NCI-H748 (cell line): ENCODE results near the gene ZNF146.
"Not testable (repeated sequence)": the region's sequence is repeated elsewhere in the genome, so short reads cannot be mapped to it uniquely, and the experiment has no call there.

Experiments
- DNase-seq: peaks from one replicate; lab custom pipeline; 2025; ENCODE audit not compliant: unreplicated experiment; lab: John Stamatoyannopoulos, UW

ZNF146 gene

DNA sequence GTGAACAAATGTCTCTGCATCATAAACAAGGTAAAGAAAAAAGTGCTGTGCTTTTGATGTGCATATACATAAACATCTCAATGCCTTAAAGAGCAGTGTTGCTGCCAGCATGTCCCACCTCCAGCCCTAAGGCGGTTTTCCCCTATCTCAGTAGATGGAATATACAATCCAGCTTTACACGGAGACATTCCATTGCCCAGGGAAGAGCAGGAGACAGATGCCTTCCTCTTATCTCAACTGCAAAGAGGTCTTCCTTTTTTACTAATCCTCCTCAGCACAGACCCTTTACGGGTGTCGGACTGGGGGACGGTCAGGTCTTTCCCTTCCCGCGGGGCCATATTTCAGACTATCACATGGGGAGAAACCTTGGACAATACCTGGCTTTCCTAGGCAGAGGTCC lies 18.7 kb downstream of the ZNF146 start:
- DNase-seq = not testable (repeated sequence)

DNA sequence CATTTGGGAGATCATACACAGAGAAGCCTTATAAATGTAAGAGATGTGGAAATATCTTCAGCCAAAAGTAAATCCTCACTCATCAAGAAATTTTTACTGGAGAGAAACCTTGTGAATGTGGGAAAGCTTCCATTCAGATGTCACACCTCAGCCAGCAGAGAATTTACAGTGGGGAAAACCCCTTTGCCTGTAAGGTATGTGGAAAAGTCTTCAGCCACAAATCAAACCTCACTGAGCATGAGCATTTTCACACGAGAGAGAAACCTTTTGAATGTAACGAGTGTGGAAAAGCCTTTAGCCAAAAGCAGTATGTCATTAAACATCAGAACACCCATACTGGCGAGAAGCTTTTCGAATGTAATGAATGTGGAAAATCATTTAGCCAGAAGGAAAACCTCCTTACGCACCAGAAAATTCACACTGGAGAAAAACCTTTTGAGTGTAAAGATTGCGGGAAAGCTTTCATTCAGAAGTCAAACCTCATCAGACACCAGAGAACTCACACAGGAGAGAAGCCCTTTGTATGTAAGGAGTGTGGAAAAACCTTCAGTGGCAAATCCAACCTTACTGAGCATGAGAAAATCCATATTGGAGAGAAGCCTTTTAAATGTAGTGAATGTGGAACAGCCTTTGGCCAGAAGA lies 21.5 kb downstream of the ZNF146 start:
- DNase-seq = no peak

DNA sequence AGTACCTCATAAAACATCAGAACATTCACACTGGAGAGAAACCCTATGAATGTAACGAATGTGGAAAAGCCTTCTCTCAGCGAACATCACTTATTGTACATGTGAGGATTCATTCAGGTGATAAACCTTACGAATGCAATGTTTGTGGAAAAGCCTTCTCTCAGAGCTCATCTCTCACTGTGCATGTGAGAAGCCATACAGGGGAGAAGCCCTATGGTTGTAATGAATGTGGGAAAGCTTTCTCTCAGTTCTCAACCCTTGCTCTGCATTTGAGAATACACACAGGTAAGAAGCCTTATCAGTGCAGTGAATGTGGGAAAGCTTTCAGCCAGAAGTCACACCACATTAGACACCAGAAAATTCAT lies 22.0 kb downstream of the ZNF146 start:
- DNase-seq = no peak

DNA sequence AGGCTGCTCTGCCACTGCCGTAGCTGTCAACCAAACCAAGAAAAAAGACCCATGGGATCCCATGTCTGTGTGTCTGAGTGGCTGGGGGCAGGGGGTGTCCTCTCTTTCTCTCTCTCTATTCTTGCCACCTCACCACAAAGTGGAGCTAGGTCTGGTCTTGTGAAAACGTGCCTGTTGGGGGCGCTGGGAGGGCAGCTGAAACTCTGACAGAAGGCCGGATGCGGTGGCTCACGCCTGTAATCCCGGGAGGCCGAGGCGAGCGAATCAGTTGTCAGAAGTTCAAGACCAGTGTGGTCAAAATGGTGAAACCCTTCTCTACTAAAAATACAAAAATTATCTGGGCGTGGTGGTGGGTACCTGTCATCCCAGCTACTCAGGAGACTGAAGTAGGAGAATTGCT lies 29.2 kb downstream of the ZNF146 start:
- DNase-seq = no peak

DNA sequence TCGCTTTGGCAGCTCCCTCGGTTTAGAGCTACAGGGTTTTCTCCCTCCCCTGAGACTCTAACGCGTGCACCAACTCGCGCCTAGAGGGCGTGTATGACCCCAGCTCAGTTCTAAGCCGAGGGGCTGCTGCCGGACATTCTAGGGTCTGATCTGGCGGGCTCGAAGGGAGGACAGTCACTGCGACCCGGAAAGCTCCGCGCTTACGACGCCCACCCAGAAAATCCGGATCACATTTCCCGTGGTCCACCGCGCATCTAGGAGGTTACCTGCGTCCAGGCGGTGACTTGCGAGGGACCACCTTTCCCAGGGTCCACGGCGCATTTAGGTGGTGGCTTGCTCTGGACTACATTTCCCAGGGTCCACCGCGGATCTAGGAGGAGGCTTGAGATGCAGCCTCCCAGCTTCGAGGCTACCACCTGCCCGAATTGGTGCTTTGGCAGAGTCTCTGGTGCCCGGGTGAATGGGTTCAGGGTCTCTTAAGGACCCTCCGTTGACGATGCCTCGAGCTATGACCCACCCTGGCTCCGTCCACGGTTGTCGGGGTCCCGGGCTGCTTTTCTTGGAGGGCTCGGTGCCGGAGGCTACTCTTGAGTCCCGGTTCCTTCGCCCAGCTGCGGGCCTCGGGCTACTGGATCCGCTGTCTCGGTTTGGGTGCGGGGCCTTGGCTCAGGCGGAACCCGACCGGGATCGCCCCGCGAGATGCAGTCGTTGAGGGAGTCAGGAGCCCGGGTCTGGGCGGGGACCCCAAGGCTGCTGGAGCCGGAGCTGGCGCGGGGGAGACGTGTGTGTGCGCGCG lies 30.5 kb downstream of the ZNF146 start:
- peak; percentile 79 for DNase-seq

DNA sequence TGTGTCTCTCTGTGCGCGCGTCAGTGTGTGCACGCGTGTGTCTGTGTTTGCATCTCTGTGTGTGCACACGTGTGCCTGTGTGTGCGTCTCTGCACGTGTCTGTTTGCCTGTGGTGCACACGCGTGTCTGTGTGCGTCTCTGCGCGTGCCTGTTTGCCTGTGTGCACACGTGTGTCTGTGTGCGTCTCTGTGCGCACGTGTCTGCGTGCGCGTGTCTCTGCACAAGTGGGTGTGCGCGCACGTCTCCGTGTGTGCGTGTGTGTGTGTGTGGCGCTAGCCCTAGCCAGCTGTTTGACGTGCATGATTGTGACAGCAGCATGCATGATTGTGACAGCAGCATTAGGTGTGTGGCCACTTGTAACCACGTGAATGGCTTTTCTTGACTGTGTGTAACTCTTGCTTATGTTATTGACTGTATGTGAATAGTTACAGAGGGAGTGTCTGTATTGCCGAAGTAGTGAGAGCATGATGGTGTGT lies 31.1 kb downstream of the ZNF146 start:
- DNase-seq = peak; percentile 37

DNA sequence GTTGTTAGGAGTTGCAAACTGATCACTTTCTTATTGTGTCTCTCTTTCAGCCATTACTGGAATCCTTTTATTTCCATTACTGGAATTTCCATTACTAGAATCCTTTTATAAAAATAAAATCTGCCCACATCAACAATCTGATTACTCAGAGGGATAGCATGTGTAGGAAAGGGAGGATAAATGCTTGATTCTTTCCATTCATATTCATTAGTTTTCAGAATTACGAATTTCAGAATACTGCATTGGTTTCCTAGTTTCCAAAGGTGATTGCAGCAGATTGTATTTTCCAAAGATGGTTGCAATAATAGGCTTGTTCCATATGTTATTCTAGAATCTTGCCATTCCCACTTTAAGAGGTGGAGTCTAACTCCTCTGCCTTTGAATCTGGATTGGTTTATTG lies 37.1 kb downstream of the ZNF146 start:
- DNase-seq = no peak

DNA sequence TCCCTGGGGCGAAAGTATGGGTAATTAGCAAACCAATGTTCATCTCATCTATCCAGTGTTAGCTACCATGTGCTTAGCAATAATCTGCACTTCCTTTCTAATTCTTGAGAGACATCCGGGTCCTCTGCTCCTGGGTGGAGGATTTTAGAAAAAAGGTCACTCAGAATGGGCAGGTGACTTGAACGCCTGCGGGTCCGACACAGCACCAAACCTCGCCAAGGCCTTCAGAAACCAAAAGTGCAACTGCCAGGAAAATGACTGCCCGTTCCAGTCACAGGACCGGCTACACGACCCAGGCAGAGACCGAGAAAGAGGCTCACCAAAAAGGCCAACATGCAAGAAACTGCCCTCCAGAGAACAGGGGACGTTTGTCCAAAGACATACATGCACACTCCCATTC lies 39.9 kb downstream of the ZNF146 start:
- DNase-seq = no peak

DNA sequence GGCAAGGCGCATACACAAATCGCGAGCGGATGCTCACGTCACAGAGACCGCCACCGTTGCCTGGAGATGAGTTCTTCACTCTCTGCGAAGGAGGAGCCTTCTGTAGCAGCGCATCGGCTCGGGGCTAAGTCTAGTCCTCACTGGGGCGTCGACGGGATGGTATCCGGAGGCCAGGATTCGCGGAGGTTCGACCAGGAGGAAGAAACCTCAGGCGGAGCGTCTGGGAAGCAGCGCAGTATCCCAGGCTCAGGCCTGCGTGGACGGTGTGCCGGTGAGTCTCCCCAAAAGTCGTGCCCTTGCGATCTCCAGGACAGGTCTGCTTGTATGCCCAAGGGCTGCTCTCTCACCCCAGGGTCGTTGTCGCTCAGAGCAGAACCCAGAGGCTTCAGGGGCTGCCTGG lies 40.4 kb downstream of the ZNF146 start:
- DNase-seq = no peak

DNA sequence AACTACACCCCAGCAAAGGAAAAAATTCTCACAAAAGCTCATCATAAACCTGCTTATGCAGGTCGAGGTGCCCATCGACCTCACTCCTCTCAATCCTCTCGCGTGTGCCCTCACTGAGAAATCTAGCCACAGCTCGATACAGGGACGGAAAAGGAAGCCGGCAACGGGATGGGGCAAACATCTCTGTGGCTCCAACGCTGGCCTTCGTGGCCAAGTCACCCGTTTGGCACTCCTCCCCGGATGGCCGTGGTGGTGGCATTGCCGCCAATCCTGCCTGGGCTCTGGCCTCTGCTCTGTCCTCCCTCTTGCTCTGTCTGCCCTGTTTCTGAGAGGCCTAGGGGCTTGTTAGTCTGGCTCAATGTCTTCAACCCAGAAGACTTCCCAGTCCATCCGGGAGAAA lies 41.2 kb downstream of the ZNF146 start:
- no peak for DNase-seq

DNA sequence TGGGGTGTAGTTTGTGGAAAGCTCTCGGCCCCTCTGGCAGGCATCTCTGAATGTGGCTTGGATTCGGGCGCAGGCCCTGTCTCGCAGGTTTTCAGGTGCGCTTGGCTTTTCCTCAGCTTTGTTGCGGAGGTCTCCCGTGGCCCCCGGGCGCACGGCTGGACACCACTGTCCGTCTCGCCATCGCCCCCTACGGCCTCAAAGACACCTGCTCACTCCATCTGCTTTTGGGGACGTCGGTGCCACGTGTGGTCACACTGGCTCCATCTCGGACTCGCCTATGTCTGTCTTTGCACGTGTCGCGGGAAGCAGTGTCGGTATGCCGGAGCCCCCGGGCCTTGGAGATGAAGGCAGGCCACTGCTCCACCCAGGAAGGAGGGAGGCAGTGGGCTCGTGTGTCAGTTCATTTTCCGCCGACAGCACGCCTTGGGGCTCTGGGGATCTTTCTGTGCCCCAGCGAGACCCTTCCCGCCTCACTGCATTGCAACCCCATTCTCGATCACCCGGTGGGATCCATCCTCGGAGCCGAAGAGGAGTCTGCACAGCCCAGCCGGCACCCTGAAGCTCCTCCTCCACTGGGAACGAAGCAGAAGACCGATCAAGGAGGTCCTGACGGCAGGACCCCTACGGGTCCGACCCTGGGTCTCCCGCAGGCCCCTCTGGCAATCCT lies 42.1 kb downstream of the ZNF146 start:
- peak; percentile 25 for DNase-seq

DNA sequence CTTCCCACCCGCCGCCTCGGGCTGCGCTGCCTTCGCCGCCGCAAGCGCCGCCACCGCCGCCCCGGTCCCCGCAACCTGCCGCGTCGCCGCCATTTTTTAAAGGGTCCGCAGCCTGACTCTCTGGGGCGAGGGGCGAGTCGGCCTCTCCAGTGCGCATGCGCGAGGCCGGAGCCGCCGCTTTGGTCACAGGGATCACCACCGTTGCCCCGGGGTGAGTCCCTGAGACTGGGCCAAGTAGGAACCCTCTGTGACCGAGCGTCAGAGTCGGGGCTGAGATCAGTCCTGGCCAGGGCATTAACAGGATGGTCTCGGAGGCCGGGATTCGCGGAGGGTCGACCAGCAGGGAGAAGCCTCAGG lies 42.6 kb downstream of the ZNF146 start:
- peak; percentile 63 for DNase-seq

DNA sequence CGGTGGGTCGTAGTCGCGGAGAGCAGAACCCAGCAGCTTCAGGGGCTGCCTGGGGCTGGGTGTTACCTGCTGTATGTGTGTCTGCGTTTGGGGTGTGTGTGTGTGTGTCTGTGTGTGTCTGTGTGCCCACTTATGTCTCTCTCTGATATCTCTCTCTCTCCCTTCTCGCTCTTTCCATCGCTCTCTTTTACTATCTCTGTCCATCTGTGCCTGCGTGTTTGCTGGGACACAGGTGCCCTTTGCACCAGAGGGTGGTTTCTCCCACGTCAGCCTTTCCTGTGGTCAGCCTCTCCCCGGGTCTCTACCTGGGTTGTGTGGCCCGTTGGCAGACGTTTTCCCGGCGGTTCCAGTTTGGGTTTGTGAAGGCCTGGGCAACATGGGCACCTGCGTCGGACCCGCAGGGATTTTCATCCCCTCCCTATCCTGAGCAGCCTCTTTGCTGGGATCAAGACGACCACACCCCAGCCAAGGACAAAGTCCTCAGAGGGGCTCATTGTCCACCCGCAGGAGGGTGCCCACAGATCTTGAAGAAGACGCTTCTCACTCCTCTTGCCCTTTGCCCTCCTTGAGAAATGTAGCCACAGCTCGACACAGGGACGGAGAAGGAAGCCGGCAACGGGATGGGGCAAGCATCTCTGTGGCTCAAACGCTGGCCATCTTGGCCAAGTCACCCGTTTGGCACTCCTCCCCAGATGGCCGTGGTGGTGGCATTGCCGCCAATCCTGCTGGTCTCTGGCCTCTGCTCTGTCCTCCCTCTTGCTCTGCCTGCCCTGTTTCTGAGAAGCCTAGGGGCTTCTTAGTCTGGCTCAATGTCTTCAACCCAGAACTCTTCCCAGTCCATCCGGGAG lies 43.3 kb downstream of the ZNF146 start:
- no peak for DNase-seq

DNA sequence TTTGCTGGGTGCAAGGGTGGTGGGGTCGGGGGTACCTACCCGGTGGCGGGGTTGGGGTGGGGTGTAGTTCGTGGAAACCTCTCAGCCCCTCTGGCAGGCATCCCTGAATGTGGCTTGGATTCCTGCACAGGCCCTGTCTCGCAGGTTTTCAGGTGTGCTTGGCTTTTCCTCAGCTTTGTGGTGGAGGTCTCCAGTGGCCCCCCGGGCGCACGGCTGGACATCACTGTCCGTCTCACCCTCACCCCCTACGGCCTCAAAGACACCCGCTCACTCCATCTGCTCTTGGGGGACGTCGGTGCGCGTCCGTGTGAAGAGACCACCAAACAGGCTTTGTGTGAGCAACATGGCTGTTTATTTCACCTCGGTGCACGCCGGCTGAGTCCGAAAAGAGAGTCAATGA lies 44.3 kb downstream of the ZNF146 start:
- no peak for DNase-seq

DNA sequence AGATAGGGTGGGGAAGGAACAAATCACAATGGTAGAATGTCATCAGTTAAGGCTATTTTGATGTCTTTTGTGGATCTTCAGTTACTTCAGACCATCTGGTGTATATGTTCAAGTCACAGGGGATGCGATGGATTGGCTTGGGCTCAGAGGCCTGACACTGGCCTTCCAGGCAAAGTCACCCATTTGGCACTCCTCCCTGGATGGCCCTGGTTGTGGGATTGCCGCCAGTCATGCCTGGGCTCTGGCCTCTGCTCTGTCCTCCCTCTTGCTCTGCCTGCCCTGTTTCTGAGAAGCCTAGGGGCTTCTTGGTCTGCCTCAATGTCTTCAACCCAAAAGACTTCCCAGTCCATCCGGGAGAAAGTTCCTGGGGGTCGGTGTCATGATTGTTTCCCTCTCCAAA lies 50.2 kb downstream of the ZNF146 start:
- no peak for DNase-seq

DNA sequence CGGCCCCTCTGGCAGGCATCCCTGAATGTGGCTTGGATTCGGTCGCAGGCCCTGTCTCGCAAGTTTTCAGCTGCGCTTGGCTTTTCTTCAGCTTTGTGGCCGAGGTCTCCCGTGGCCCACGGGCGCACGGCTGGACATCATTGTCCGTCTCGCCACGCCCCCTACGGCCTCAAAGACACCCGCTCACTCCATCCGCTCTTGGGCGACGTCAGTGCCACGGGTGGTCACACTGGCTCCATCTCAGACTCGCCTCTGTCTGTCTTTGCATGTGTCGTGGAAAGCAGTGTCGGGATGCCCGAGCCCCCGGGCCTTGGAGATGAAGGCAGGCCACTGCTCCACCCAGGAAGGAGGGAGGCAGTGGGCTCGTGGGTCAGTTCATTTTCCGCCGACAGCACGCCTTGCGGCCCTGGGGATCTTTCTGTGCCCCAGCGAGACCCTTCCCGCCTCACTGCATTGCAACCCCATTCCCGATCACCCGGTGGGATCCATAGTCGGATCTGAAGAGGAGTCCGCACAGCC lies 51.0 kb downstream of the ZNF146 start:
- DNase-seq = peak; percentile 23

DNA sequence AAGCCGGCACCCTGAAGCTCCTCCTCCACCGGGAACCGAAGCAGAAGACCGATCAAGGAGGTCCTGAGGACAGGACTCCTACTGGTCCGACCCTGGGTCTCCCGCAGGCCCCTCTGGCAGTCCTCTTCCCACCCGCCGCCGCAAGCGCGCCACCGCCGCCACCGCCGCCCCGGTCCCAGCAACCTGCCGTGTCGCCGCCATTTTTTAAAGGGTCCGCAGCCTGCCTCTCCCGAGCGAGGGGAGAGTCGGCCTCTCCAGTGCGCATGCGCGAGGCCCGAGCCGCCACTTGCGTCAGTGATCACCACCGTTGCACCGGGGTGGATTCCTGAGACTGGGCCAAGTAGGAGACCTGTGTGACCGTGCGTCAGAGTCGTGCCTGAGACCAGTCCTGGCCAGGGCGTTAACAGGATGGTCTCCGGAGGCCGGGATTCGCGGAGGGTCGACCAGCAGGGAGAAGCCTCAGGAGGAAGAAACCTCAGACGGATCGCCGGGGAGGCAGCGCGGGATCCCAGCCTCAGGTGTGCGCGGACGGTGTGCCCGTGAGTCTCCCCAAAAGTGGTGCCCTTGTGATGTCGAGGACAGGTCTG lies 51.6 kb downstream of the ZNF146 start:
- DNase-seq = peak; percentile 75

DNA sequence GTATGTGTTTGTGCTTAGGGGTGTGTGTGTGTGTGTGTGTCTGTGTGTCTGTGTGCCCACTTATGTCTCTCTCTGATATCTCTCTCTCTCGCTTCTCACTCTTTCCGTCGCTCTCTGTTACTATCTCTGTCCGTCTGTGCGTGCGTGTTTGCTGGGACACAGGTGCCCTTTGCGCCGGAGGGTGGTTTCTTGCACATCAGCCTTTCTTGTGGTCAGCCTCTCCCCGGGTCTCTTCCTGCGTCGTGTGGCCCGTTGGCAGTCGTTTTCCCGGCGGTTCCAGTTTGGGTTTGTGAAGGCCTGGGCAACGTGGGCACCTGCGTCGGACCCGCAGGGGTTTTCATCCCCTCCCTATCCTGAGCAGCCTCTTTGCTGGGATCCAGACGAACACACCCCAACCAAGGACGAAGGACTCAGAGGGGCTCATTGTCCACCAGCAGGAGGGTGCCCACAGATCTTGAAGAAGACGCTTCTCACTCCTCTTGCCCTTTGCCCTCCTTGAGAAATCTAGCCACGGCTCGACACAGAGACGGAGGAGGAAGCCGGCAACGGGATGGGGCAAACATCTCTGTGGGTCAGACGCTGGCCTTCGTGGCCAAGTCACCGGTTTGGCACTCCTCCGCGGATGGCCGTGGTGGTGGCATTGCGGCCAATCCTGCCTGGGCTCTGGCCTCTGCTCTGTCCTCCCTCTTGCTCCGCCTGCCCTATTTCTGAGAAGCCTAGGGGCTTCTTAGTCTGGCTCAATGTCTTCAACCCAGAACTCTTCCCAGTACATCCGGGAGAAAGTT lies 52.3 kb downstream of the ZNF146 start:
- no peak for DNase-seq

DNA sequence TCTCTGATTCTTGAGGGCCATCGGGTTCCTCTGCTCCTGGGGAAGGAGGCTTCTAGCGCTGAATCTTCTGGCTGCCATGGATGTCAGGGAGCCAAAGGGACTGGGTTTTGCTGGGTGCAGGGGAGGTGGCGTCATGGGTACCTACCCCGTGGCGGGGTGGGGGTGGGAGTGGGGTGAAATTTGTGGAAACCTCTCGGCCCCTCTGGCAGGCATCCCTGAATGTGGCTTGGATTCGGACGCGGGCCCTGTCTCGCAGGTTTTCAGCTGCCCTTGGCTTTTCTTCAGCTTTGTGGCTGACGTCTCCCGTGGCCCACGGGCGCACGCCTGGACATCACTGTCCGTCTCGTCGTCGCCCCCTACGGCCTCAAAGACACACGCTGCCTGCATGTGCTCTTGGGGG lies 53.2 kb downstream of the ZNF146 start:
- not testable (repeated sequence) for DNase-seq

DNA sequence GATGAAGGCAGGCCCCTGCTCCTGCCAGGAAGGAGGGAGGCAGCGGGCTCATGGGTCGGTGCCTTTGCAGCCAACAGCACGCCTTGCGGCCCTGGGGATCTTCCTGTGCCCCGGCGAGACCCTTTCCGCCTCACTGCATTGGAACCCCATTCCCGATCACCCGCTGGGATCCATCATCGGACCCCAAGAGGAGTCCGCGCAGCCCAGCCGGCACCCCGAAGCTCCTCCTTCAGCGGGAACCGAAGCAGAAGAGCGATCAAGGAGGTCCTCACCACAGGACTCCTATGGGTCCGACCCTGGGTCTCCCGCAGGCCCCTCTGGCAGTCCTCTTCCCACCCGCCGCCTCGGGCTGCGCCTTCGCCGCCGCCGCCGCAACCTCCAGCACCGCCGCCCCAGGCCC lies 53.7 kb downstream of the ZNF146 start:
- DNase-seq = not testable (repeated sequence)
